A549 treated with AZD9567 at 1 μM for 4 hours (cell line): ENCODE data around the gene ANKRD1. TPM values are rescaled to one million over a fixed set of nuclear protein-coding genes. Genes with fewer than 3 reads are reported as not detected.

Experiments
- total RNA-seq: library from RNA; stranded (reverse); fragments of 200-300 nt; extraction: Qiagen RNA extraction; gene quantifications from 5 replicates; pipeline ENCODE4 v1.2.3, GENCODE V29; 2022; ENCODE audit not compliant: insufficient read depth

The ANKRD1 gene
- 21.9 to 37.0 TPM (median 33.1 TPM) in 5 replicates for total RNA-seq

GRCh38 chr10:90920986-90921666, at the start of gene ANKRD1:
Gene ANKRD1 (minus strand): TSS chr10:90921087. CDS start chr10:90921027, 60 bp downstream.

GRCh38 chr10:90871766-90872647, 48.9 kb downstream of the ANKRD1 start, which contains the start of gene RPP30:
Gene RPP30 (plus strand): TSS chr10:90871974. CDS start chr10:90871987, 13 bp downstream.

Other genes with a start within 250 kb of the ANKRD1 start
- 0.12 to 0.18 TPM (median 0.15 TPM) in 4 of 5 replicates, not detected in the other for gene HTR7, start 63.0 kb downstream of the ANKRD1 start, total RNA-seq
- gene RPP30, start 49.1 kb downstream of the ANKRD1 start, total RNA-seq, result 51.5 to 59.7 TPM (median 53.4 TPM) in 5 replicates